ENCODE measurements around the gene CPNE4. TPM values are rescaled to one million over a fixed set of nuclear protein-coding genes. Genes with fewer than 3 reads are reported as not detected.
A peak's percentile ranks its signal among the peaks of the same experiment; 100 is the strongest.

The CPNE4 gene
- total RNA-seq, 4 donors from 2014 or later = 0.53 to 2.1 TPM; not detected in 2

DNA sequence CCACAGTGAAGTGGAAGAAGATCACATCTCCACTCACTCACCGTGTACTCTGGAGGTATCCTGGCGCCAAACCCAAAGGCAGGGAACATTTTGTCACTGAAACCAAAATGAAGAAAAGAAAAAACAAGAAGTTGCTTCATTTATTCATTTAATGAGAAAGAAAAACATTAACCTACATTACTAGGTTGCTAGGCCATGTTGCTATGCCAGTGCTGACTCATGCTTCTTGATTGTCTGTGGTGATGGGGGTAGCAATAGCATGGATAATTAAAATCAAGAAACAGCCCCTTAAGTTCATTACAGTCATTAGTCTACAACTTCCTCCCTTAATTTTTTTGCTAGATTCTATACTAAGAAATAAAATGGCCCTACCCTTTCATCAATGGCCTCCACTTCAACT is 479.4 kb downstream of the CPNE4 start:
- no peak overlapping the region for H3K27ac ChIP-seq
- no peak overlapping the region for H3K4me3 ChIP-seq
- TF ChIP-seq, protein P1, sequence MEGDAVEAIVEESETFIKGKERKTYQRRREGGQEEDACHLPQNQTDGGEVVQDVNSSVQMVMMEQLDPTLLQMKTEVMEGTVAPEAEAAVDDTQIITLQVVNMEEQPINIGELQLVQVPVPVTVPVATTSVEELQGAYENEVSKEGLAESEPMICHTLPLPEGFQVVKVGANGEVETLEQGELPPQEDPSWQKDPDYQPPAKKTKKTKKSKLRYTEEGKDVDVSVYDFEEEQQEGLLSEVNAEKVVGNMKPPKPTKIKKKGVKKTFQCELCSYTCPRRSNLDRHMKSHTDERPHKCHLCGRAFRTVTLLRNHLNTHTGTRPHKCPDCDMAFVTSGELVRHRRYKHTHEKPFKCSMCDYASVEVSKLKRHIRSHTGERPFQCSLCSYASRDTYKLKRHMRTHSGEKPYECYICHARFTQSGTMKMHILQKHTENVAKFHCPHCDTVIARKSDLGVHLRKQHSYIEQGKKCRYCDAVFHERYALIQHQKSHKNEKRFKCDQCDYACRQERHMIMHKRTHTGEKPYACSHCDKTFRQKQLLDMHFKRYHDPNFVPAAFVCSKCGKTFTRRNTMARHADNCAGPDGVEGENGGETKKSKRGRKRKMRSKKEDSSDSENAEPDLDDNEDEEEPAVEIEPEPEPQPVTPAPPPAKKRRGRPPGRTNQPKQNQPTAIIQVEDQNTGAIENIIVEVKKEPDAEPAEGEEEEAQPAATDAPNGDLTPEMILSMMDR (IDR thresholded peaks at IDR 0.05) = no peak
- no peak for TF ChIP-seq POLR2A (IDR thresholded peaks at IDR 0.05)
- H3K36me3 ChIP-seq = no peaks in the 10 kb centered on the region
- no peaks in the 10 kb centered on the region for H3K27me3 ChIP-seq
- H3K9me3 ChIP-seq = no peaks in the 10 kb centered on the region
- H3K4me1 ChIP-seq = no peaks in the 10 kb centered on the region
- DNase-seq = no peak

DNA sequence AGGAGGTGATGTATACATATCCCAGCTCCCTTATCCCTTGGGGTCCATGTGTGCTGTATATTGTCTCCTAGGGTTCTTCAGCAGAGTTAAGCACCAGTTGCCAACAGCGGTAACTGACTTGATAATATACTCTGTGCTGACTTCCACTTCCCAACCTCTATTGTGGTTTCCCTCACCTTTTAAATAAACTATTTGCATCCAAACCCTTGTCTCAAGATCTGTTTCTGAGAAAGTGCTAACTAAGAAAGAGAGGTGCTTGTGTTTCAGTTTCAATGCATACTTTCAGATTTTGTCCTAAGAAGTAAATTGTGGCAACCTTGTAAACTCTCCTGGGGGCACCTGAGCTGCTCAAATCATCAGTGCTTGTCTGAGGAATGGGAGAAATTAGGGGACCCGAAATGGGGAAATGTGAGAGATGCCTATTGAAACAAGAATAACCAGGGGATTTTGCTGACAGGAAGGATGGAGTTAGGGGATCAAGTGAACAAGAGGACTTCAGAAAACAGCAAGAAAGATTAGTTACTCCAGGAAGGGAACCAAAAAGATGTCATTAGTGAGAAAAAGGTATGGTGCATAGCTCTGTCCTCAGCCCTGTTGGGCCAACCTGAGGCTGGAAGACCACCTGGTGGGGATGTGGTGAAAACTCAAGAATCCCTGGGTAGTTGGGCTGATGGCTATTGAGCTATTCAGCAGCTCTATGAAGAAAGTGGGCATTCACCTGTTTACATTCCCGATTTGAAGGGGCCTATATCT is 481.1 kb downstream of the CPNE4 start:
- no peaks in the 10 kb centered on the region for H3K9me3 ChIP-seq
- no peak overlapping the region for H3K27ac ChIP-seq
- H3K4me3 ChIP-seq = no peak overlapping the region
- TF ChIP-seq POLR2A (IDR thresholded peaks at IDR 0.05) = no peak
- TF ChIP-seq, protein P1 (IDR thresholded peaks at IDR 0.05) = no peak
- H3K27me3 ChIP-seq = no peaks in the 10 kb centered on the region
- no peak for DNase-seq
- no peaks in the 10 kb centered on the region for H3K4me1 ChIP-seq
- H3K36me3 ChIP-seq = no peaks in the 10 kb centered on the region

GRCh38 chr3:131551761-131552160 is 483.1 kb downstream of the CPNE4 start:
- Histone ChIP-seq H3K36me3 (no peaks in the 10 kb centered on the region), H3K9me3 (no peaks in the 10 kb centered on the region), H3K27ac (no peak overlapping the region), H3K4me3 (no peak overlapping the region), H3K27me3 (no peaks in the 10 kb centered on the region), H3K4me1 (no peaks in the 10 kb centered on the region)
- DNase-seq = no peak
- TF ChIP-seq, protein P1 (IDR thresholded peaks at IDR 0.05) = no peak
- no peak for TF ChIP-seq POLR2A (IDR thresholded peaks at IDR 0.05)

DNA sequence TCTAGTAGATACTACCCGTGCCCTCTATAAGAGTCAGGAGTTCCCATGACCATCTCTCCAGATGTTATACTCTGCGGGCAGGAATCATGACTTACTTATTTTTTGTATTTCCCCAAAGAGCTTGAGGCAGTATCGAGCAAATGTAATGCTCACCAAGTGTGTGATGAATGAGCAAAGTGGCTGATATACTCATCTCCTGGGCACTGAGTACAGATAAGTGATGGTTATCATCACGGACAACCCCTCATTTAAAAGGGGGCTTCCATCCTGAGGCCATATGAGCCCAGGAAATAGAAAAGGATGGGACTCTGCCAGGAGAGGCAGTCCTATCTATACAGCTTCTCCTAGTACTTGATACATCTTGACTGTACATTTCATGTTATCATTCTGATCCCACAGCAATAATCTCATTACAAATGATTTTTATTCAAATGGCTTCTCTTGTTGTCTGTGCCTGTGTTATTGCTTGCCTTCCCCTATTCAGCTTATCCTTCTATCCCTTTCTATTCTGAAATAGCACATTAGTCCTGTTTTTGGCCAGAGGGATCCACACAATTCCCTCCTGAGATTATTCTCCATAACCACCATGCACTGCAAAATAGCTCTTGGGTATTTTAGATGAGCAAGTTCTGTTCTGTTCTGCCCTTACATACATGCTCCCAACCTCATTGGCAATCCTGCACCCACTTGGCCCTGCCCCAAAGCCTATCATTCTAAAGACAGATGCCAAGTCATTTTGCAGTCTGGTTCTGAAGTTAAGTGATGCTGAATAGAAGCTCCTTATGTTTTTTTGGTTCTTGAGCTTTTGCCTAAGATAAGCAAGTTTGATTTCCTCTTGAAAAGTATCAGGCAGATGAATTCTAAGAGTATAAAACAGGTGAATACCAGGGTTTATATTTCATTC is 484.0 kb downstream of the CPNE4 start:
- H3K27me3 ChIP-seq = no peaks in the 10 kb centered on the region
- no peak for DNase-seq
- H3K4me3 ChIP-seq = no peak overlapping the region
- H3K36me3 ChIP-seq = no peaks in the 10 kb centered on the region
- no peaks in the 10 kb centered on the region for H3K9me3 ChIP-seq
- TF ChIP-seq, protein P1 (IDR thresholded peaks at IDR 0.05) = no peak
- no peak for TF ChIP-seq POLR2A (IDR thresholded peaks at IDR 0.05)
- no peak overlapping the region for H3K27ac ChIP-seq
- no peaks in the 10 kb centered on the region for H3K4me1 ChIP-seq

DNA sequence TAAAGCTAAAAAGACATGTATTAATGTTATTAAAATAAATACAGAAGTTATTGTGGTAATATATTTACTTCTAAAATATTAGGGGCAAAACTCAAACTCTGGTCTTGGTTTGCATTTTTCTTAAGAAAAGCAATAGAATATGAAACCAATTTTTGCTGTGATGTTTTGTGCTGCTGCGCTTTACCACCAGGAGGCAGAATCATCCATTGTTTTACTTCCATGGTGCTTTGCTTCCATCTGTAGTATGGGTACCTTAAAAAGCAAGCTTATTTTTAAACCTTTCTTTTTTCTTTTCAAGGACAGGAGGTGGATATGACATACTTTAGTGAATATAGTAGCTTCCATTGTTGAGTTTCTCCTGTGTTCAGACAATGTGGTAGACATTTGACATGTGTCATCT is 485.5 kb downstream of the CPNE4 start:
- TF ChIP-seq, protein P1 (IDR thresholded peaks at IDR 0.05) = peak in 3 of 6 experiments; percentile 28 to 35 (median 30)
- no peak for TF ChIP-seq POLR2A (IDR thresholded peaks at IDR 0.05)
- no peak for DNase-seq

More for the DNA sequence above, 485.5 kb downstream of the CPNE4 start:
- Histone ChIP-seq H3K27me3 (no peaks in the 10 kb centered on the region), H3K4me1 (no peaks in the 10 kb centered on the region), H3K4me3 (no peak overlapping the region), H3K36me3 (no peaks in the 10 kb centered on the region), H3K9me3 (no peaks in the 10 kb centered on the region), H3K27ac (no peak overlapping the region)
